Measurements from ENCODE around the gene CCDC40.
A peak's percentile ranks its signal among the peaks of the same experiment; 100 is the strongest.

The CCDC40 gene

DNA sequence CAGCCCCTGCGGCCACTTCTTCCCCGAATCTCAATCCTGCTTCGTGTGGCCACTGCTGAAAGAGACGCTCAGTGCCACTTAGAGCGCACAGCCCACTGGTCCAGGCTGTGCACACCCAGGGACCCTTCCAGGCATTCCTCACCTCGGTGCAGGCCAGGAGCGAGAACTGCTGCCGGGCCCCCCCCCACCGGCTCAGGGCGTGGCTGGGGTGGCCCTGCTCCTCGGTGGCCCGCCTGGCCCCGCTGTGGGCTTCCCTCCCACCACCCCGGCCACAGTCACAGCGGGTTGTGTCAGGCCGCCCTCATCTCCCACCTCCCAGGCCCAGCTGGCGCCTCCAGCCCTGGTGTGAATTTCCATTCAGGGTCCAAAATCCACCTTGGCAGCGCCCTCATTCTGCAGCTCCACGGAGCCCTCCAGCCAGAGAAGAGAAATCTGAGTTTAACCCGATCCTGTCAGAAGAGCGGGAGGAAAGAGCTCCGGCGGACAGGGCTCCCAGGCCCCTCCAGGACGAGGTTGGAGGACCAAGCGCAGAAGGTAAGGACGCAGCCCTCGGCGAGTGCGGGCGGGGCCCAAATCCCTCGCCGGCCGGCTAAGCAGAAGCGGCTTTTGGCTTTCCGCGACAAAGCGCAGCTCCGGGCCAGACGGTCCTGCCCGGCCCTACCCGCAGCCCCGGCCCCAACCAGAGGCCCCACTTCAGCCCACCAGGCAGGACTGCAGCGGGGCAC, 12.8 kb upstream of the CCDC40 start:
- 82 to 86% methylated on average over 43 of the region's 43 CpGs for WGBS, 2 experiments
- H3K27ac ChIP-seq (ENCODE audit: insufficient read depth, low read depth, low read length, poor library complexity, severe bottlenecking), result peak overlapping the region; percentile 67
- H3K4me1 ChIP-seq (ENCODE audit: control insufficient read depth, insufficient read depth, low read length), result no peaks in the 10 kb centered on the region

DNA sequence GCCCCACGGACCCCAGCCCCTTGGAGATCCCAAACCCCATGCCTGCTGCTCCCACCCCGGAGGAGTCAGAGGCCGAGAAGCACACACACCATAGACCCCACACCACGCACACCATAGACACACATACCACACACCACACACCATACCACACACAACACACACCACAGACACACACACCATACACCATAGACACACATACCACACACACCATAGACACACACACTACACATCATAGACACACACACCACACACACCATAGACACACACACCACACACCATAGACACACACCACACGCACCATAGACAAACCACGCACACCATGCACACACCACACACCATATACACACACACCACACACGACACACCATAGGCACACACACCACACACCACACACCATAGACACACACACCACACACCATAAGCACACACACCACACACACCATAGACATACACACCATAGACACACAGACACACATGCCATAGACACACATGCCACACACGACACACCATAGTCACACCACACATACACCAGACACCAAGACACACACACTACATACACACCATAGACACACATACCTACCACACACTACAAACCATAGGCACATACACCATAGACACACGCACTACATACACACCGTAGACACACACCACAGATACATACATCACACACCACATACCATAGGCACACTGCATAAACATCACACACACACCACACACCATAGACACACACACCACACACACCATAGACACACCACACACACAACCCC, 12.1 kb upstream of the CCDC40 start:
- no peaks in the 10 kb centered on the region for H3K36me3 ChIP-seq (ENCODE audit: control insufficient read depth, insufficient read depth, low read length)
- no peak overlapping the region for H3K27ac ChIP-seq (ENCODE audit: insufficient read depth, low read depth, low read length, poor library complexity, severe bottlenecking)
- 56 to 68% methylated on average over 9 of the region's 10 CpGs for WGBS, 2 experiments
- H3K27me3 ChIP-seq (ENCODE audit: control insufficient read depth, insufficient read depth, low read length, poor library complexity, severe bottlenecking), result no peaks in the 10 kb centered on the region
- H3K4me1 ChIP-seq (ENCODE audit: control insufficient read depth, insufficient read depth, low read length), result no peaks in the 10 kb centered on the region
- no peak overlapping the region for H3K4me3 ChIP-seq (ENCODE audit: insufficient read depth, low read depth, low read length)
- H3K9me3 ChIP-seq (ENCODE audit: control insufficient read depth, low read length), result no peaks in the 10 kb centered on the region

More for the DNA sequence above, 12.8 kb upstream of the CCDC40 start:
- H3K9me3 ChIP-seq (ENCODE audit: control insufficient read depth, low read length), result no peaks in the 10 kb centered on the region
- no peaks in the 10 kb centered on the region for H3K27me3 ChIP-seq (ENCODE audit: control insufficient read depth, insufficient read depth, low read length, poor library complexity, severe bottlenecking)
- no peaks in the 10 kb centered on the region for H3K36me3 ChIP-seq (ENCODE audit: control insufficient read depth, insufficient read depth, low read length)
- H3K4me3 ChIP-seq (ENCODE audit: insufficient read depth, low read depth, low read length), result no peak overlapping the region

DNA sequence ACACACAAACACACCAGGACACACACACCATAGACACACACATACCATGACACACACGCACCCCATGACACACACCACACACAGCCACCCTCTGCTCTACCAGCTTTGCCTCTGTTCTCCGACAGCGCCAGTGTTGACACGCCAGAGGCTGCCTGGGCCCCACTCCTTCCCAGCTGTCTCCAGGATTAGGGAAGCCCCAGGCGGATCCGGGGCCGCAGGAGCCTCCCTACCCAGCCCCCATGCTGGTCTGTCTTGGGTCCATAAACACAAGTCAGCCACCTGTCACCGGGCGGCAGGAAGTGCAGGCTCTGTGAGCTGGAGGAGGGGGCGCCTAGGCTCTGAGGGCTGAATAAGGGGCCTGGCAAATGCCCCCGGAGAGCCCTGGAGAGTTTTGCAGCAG, 11.3 kb upstream of the CCDC40 start:
- no peaks in the 10 kb centered on the region for H3K9me3 ChIP-seq (ENCODE audit: control insufficient read depth, low read length)
- no peaks in the 10 kb centered on the region for H3K36me3 ChIP-seq (ENCODE audit: control insufficient read depth, insufficient read depth, low read length)
- H3K27ac ChIP-seq (ENCODE audit: insufficient read depth, low read depth, low read length, poor library complexity, severe bottlenecking), result no peak overlapping the region
- 56 to 65% methylated on average over 11 of the region's 11 CpGs for WGBS, 2 experiments
- no peaks in the 10 kb centered on the region for H3K4me1 ChIP-seq (ENCODE audit: control insufficient read depth, insufficient read depth, low read length)
- no peak overlapping the region for H3K4me3 ChIP-seq (ENCODE audit: insufficient read depth, low read depth, low read length)
- no peaks in the 10 kb centered on the region for H3K27me3 ChIP-seq (ENCODE audit: control insufficient read depth, insufficient read depth, low read length, poor library complexity, severe bottlenecking)

DNA sequence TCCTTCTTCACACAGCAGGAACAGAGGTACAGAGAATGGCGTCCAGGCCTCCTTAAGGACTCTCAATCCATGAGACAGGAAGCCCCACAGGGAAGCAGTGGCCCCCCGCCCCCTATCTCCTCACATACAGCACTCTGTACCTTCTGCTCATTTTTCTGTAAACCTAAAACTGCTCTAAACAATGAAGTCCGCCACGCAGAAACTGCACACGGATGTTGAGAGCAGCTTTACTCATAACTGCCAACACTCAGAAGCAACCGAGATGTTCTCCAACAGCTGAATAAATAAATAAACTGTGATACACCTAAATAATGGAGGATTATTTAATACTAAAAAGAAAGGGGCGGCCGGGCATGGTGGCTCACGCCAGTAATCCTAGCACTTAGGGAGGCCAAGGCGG, 10.6 kb upstream of the CCDC40 start:
- Histone ChIP-seq H3K27ac (ENCODE audit: insufficient read depth, low read depth, low read length, poor library complexity, severe bottlenecking) (no peak overlapping the region), H3K27me3 (ENCODE audit: control insufficient read depth, insufficient read depth, low read length, poor library complexity, severe bottlenecking) (no peaks in the 10 kb centered on the region), H3K4me1 (ENCODE audit: control insufficient read depth, insufficient read depth, low read length) (no peaks in the 10 kb centered on the region), H3K9me3 (ENCODE audit: control insufficient read depth, low read length) (no peaks in the 10 kb centered on the region), H3K36me3 (ENCODE audit: control insufficient read depth, insufficient read depth, low read length) (no peaks in the 10 kb centered on the region), H3K4me3 (ENCODE audit: insufficient read depth, low read depth, low read length) (no peak overlapping the region)
- 89 to 92% methylated on average over 9 to 10 of the region's 10 CpGs for WGBS, 2 experiments

DNA sequence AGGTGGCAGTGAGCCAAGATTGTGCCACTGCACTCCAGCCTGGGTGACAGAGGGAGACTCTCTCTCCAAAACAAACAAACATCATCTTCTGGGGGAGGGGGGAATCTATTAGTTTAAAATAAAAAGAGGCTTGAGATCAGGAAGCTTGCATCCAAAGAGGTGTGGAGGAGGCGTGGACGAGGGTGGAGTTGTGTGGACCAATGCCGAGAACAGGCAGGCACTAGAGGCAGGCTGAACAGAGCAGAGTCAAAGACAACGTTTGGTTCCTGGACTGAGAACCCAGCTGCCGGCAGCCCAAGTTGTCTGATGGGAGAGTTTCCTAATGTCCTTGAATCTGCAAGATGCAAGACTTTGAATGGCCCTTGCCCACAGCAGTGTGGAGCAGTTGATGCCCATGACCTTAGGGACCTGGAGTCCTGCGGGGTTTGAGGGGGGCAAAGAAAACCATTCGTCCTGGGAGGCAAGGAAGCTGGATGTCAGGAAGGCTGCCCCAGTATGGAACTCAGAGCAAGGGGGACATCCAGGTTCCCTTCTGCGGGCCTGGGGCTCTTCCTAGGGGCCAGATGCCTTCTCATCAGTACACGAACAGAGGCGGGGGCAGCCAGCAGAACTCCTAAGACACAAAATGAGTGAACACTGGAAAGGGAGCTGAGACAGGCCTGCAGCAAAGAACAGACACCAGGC, 9.9 kb upstream of the CCDC40 start:
- WGBS, 2 experiments, result 84 to 85% methylated on average over 10 of the region's 10 CpGs
- H3K36me3 ChIP-seq (ENCODE audit: control insufficient read depth, insufficient read depth, low read length), result no peaks in the 10 kb centered on the region

DNA sequence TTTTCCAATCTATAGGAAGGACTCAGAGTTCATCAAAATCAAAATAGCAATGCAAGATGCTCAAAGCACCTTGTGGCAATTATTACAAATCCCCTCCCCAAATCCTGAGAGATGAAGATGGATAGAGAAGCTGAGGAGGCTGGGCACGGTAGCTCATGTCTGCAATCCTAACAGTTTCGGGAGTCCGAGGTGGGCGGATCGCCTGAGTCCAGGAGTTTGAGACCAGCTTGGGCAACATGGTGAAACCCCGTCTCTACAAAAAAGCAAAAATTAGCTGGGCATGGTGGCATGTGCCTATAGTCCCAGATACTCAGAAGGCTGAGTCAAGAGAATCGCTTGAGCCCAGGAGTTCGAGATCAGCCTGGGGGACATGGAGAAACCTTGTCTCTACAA, 9.4 kb upstream of the CCDC40 start:
- peaks cover 3% of the 10 kb centered on the region for H3K4me1 ChIP-seq (ENCODE audit: control insufficient read depth, insufficient read depth, low read length)
- WGBS, 2 experiments, result 92% methylated on average over 8 of the region's 8 CpGs

More for the DNA sequence above, 9.9 kb upstream of the CCDC40 start:
- Histone ChIP-seq H3K9me3 (ENCODE audit: control insufficient read depth, low read length) (no peaks in the 10 kb centered on the region), H3K27ac (ENCODE audit: insufficient read depth, low read depth, low read length, poor library complexity, severe bottlenecking) (no peak overlapping the region), H3K4me3 (ENCODE audit: insufficient read depth, low read depth, low read length) (no peak overlapping the region), H3K27me3 (ENCODE audit: control insufficient read depth, insufficient read depth, low read length, poor library complexity, severe bottlenecking) (no peaks in the 10 kb centered on the region), H3K4me1 (ENCODE audit: control insufficient read depth, insufficient read depth, low read length) (peaks cover 3% of the 10 kb centered on the region)

DNA sequence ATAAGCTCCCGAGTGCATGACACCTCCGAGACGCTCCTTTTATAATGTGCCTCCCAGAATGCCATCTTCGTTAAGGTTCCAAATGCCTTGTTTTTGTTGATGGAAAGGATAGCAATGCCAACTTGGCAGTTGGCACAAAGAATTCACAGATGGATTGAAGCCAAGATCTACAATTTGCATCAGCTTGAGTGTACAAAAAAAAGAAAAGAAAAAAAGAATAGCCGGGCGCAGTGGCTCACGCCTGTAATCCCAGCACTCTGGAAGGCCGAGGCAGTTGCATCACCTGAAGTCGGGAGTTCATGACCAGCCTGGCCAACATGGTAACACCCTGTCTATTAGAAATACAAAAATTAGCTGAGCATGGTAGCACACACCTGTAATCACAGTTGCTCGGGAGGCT, 8.4 kb upstream of the CCDC40 start:
- peaks cover 3% of the 10 kb centered on the region for H3K4me1 ChIP-seq (ENCODE audit: control insufficient read depth, insufficient read depth, low read length)
- 94 to 96% methylated on average over 10 of the region's 10 CpGs for WGBS, 2 experiments
- no peak overlapping the region for H3K27ac ChIP-seq (ENCODE audit: insufficient read depth, low read depth, low read length, poor library complexity, severe bottlenecking)
- H3K9me3 ChIP-seq (ENCODE audit: control insufficient read depth, low read length), result no peaks in the 10 kb centered on the region
- no peak overlapping the region for H3K4me3 ChIP-seq (ENCODE audit: insufficient read depth, low read depth, low read length)
- H3K27me3 ChIP-seq (ENCODE audit: control insufficient read depth, insufficient read depth, low read length, poor library complexity, severe bottlenecking), result no peaks in the 10 kb centered on the region
- no peaks in the 10 kb centered on the region for H3K36me3 ChIP-seq (ENCODE audit: control insufficient read depth, insufficient read depth, low read length)

More for the DNA sequence above, 9.4 kb upstream of the CCDC40 start:
- Histone ChIP-seq H3K36me3 (ENCODE audit: control insufficient read depth, insufficient read depth, low read length) (no peaks in the 10 kb centered on the region), H3K27ac (ENCODE audit: insufficient read depth, low read depth, low read length, poor library complexity, severe bottlenecking) (no peak overlapping the region), H3K4me3 (ENCODE audit: insufficient read depth, low read depth, low read length) (no peak overlapping the region), H3K27me3 (ENCODE audit: control insufficient read depth, insufficient read depth, low read length, poor library complexity, severe bottlenecking) (no peaks in the 10 kb centered on the region), H3K9me3 (ENCODE audit: control insufficient read depth, low read length) (no peaks in the 10 kb centered on the region)

DNA sequence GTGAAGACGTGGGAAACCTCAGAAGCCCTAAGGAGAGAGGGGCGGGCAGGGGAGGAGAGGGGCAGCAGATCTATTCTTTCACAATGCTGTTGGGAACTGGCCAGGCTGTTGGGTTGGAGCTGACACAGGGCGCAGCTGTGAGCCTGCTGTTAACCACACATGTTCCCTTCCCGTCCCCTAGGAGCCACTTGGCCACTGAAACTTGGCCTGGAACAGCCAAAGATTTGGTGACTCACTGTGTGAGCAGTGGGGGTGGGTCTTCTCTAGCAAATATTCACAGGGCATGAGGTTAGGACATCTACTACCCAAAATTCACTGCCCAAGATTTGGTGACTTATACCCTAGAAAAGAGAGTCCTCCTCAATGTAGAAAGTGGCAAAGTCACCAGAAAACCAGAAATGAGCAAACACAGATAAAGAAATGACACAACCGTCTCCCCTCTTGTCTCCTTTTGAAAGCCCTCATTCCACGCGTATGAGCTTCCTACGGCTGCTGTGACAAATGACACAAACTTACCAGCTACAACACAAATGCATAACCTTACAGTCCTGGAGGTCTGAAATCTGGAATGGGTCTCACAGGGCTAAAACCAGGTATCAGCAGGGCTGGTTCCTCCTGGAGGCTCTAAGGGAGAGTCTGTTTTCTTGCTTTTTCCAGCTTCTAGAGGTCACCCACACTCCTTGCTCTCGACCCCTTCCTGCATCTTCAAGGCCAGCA, 7.0 kb upstream of the CCDC40 start:
- Histone ChIP-seq H3K9me3 (ENCODE audit: control insufficient read depth, low read length) (no peaks in the 10 kb centered on the region), H3K36me3 (ENCODE audit: control insufficient read depth, insufficient read depth, low read length) (no peaks in the 10 kb centered on the region), H3K27me3 (ENCODE audit: control insufficient read depth, insufficient read depth, low read length, poor library complexity, severe bottlenecking) (peaks cover under 1% of the 10 kb centered on the region), H3K4me3 (ENCODE audit: insufficient read depth, low read depth, low read length) (no peak overlapping the region), H3K4me1 (ENCODE audit: control insufficient read depth, insufficient read depth, low read length) (peaks cover 3% of the 10 kb centered on the region), H3K27ac (ENCODE audit: insufficient read depth, low read depth, low read length, poor library complexity, severe bottlenecking) (no peak overlapping the region)
- 77 to 83% methylated on average over 9 of the region's 9 CpGs for WGBS, 2 experiments

DNA sequence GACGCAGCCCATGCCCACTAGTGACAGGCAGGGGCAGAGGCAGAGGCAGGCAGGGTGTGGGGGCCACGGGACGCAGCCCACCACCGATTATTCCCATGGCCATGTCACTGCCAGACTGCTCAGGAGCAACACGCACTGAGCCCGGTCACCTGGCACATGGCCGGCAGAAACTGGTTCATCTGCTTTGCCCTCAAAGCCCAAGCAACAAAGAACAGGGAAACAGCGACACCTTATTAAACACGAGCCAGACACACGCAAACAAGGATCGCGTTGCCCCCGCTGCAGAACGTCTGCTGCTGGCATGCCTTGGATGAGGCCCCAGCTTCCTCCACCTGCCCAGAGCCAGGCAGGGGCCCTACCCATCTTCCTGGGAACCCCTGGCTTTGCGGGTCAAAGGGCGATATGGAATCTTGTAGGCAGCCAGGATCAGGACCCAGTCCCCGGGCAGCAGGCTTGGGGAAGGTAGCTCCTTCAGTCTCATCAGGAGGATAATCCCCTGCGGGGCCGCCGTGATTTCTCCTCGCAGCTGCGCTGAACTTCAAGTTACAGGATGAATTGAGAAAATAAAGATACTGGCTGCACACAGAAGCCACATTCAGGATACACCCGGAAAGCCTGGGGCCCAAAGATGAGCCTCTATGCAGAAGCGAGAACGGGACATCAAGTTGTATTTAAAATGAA, 5.6 kb upstream of the CCDC40 start:
- H3K27ac ChIP-seq (ENCODE audit: insufficient read depth, low read depth, low read length, poor library complexity, severe bottlenecking), result no peak overlapping the region
- H3K4me3 ChIP-seq (ENCODE audit: insufficient read depth, low read depth, low read length), result no peak overlapping the region
- peaks cover 10% of the 10 kb centered on the region for H3K27me3 ChIP-seq (ENCODE audit: control insufficient read depth, insufficient read depth, low read length, poor library complexity, severe bottlenecking)
- no peaks in the 10 kb centered on the region for H3K9me3 ChIP-seq (ENCODE audit: control insufficient read depth, low read length)
- WGBS, 2 experiments, result 91 to 94% methylated on average over 25 of the region's 25 CpGs
- no peaks in the 10 kb centered on the region for H3K36me3 ChIP-seq (ENCODE audit: control insufficient read depth, insufficient read depth, low read length)
- peaks cover 9% of the 10 kb centered on the region for H3K4me1 ChIP-seq (ENCODE audit: control insufficient read depth, insufficient read depth, low read length)

Measured in ectodermal cell (in vitro differentiated cells).